Myocyte (in vitro differentiated cells): Measurements from ENCODE around the gene WFIKKN1. TPM values are rescaled to one million over a fixed set of nuclear protein-coding genes. Genes with fewer than 3 reads are reported as not detected.

Experiments used
- DNase-seq: peaks from one replicate; pipeline ENCODE4 v3.0.0-alpha.2; 2012; ENCODE audit warnings: low read depth
- total RNA-seq: library from RNA; depleted of rRNA; stranded (reverse); fragments of >200 nt; gene quantifications from 2 replicates; pipeline ENCODE4 v1.2.3, GENCODE V29; 2014

The WFIKKN1 gene
- total RNA-seq, 1 donor from 2014 or later: 0.70 TPM

DNA sequence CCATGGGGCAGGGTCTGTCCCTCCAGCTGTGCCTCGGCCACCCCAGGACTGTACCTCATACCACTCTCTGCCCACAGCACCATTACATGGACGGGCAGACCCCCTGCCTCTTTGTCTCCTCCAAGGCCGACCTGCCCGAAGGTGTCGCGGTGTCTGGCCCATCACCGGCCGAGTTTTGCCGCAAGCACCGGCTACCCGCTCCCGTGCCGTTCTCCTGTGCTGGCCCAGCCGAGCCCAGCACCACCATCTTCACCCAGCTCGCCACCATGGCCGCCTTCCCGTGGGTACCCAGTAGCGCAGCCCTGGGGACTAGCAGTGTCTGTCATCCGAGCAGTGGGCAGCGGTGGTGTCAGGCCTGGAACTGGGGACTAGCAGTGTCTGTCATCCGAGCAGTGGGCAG, 42.1 kb downstream of the WFIKKN1 start:
- no peak for DNase-seq

- DNase-seq: no peak
Observed at GRCh38 chr16:673399-673991, 42.7 kb downstream of the WFIKKN1 start.

DNA sequence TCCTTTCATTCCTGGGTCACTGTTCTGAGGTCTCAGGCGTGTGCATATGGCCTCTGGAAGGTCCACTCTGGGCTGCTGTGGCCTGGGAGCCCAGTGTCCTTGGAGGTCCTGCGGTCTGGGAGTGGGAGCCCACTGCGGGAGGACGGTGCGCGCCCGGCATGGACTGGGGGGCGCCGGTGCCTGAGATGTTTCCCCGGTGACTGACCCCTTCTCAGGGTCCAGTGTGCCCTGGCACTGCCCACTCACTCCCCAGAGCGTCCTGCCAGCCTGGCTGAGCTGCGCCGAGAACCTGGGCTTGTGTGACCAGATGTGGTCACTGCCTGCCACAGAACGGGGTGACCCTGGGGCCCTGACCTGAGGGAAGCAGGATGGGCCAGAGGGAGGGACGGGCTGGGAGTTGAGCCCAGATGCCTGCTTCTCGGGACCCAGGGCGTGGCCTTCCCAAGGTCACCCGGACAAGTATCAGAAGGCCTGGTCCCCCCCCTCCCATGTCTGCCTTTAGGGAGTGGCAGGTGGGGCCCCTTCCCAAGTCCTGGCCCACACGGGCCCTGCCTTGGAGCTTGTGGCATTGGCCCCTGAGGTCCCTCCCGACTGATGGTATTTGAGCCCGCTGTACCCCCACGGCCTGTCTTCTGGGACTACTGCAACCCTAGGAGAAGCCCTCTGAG, 43.6 kb downstream of the WFIKKN1 start:
- DNase-seq: no peak

DNA sequence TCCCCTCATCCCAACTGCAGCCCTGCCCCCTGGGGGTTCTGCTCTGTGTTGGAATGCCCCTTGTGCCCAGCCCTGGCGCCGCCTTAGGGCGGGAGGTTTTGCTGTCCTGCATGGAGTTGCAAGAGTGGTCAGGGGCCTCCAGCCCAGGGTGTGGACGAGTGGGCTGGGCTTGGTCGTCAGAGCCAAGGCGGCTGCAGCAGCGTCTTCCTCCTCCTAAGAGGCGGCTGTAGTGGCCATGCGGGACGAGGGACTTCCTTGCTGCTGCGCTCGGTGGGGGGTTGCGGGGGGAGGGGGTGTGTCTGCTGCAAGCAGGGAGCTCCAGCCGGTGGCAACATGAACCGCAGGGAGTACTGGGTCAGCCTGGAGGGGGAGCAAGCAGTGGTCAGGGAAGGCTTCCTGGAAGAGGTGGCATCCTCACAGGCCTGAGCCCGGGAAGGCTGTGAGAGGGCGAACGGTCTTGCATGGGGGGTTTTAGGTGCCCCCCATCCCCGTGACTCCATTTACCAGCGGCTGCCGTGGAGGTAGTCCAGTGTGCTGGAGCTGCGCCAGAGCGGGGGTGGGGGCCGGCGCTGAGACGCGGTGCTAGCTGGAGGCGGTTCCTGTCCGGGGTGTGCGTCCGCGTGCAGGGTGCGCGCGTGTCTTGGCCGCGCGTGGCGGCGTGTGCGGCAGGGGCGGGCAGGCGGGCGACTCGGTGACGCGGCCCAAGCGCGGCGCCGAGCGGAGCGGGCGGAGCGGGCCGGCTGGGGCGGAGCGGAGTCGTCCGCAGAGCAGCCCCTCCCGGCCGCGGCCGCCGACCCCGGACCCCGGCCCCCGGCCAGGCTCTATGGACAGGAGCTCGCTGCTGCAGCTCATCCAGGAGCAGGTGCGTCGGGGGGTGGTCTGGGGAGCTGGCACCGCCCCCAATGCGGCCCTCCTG, 44.4 kb downstream of the WFIKKN1 start, which contains the start of gene RHBDL1:
Gene RHBDL1, plus strand, starts transcription at position 704 of the 916 bp plus-strand sequence. Its CDS starts 120 bp downstream, at position 824.
- peak; percentile 10 for DNase-seq

DNA sequence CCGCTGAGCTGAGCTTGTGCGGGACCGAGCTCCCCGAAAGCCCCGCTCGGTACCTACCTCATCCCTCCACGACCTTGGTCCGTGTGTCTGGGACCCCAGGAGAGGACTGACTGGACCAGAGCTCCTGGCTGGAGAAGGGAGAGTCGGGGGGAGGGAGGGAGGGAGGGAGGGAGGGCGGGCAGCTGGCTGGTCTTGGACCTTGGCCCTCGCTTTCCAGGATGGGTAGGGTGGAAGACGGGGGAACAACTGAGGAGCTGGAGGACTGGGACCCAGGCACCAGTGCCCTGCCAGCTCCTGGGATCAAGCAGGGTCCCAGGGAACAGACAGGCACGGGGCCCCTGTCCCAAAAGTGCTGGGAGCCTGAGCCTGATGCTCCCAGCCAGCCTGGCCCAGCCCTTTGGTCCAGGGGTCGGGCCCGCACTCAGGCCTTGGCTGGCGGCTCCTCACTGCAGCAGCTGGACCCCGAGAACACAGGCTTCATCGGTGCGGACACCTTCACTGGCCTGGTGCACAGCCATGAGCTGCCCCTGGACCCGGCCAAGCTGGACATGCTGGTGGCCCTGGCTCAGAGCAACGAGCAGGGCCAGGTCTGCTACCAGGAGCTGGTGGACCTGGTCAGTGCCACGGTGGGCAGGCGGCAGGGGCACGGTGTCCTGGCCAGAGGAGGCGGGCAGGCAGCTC, 45.2 kb downstream of the WFIKKN1 start:
- no peak for DNase-seq

- no peak for DNase-seq
Observed at GRCh38 chr16:676565-676902, 45.7 kb downstream of the WFIKKN1 start.

DNA sequence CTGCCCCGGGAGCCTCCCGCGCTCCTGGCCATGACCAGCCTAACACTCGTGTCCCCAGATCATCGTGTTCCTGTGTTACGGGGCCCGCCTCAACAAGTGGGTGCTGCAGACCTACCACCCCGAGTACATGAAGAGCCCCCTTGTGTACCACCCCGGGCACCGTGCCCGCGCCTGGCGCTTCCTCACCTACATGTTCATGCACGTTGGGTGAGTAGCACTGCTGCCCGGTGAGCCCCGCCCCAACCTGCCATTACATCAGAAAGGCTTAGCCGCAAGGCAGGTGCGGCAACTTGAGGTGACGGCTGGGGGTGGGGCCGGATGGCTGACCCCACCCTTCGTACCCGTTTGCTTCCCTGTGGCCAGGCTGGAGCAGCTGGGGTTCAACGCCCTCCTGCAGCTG, 46.1 kb downstream of the WFIKKN1 start:
- no peak for DNase-seq

GRCh38 chr16:677316-678190, 46.8 kb downstream of the WFIKKN1 start:
- DNase-seq: no peak

DNA sequence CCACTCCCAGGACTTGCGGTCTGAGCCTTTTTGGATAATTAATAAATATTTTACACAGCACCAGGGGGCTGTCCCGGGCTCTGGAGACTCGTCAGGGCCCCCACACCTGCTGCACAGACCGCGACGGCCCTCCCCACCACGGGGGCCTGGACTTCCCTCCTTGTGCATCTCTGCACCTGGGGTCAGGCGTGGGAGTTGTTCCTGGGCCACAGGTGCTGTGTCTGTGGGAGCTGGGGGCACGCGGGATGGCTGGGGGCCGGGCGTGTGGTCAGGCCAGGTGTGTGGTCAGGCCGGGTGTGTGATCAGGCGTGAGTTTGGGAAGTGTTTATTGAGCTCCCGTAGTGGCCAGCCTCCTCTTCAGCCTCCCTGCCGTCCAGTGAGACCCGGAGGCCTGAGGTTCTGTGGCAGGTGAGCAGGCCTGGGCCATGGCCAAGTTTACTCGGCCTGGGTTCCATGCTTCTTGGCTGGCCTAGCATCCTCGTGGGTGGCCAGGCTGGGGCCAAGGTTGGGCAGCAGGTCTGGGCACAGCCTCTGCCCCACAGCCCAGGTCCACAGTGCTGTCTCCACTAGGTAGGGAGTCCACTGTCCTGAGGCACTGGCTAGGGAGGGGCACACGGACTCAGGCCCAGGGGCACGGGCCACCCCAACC, 47.5 kb downstream of the WFIKKN1 start:
- DNase-seq: no peak

- DNase-seq: peak; percentile 11
Observed at GRCh38 chr16:678858-679813, 48.4 kb downstream of the WFIKKN1 start.

GRCh38 chr16:679814-680624, 49.2 kb downstream of the WFIKKN1 start, which contains the start of gene STUB1:
TSS of gene STUB1 (plus strand) at chr16:680410. CDS start at chr16:680526, 116 bp downstream.
- DNase-seq: peak; percentile 86

DNA sequence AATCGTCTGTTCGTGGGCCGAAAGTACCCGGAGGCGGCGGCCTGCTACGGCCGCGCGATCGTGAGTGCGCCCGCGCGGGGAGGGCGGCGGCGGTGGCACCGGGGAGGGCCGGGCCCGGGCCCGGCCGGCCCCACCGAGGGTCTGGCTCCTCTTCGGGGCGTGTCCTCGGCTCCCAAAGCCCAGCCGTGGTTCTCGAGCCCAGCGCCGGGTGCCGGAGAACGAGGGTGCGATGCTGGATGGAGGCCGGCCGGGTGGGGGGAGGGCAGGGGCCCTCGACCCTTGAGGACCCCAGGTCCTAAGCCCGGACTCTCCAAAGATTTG, 49.8 kb downstream of the WFIKKN1 start:
- DNase-seq: no peak

- no peak for DNase-seq
Observed at GRCh38 chr16:680967-681745, 50.4 kb downstream of the WFIKKN1 start.

- DNase-seq: peak; percentile 34
Observed at GRCh38 chr16:681746-682427, 51.1 kb downstream of the WFIKKN1 start.

GRCh38 chr16:682493-683395, 52.0 kb downstream of the WFIKKN1 start:
- no peak for DNase-seq
